Hippocampal formation (tissue), 2 donors: ENCODE measurements around the gene CCDC77.
A peak's percentile ranks its signal among the peaks of the same experiment; 100 is the strongest.

ENCODE experiments used
- DNase-seq, 2 donors: peaks; one replicate each; lab custom pipeline; 2025; lab: John Stamatoyannopoulos, UW

Gene CCDC77

GRCh38 chr12:452667-453210 lies 51.3 kb downstream of the CCDC77 start:
- DNase-seq: no peak

- no peak for DNase-seq
Observed at GRCh38 chr12:454833-455232, 53.4 kb downstream of the CCDC77 start.

- no peak for DNase-seq
Observed at GRCh38 chr12:455821-456220, 54.4 kb downstream of the CCDC77 start.

- DNase-seq: no peak
Observed at GRCh38 chr12:457676-458075, 56.2 kb downstream of the CCDC77 start.

DNA sequence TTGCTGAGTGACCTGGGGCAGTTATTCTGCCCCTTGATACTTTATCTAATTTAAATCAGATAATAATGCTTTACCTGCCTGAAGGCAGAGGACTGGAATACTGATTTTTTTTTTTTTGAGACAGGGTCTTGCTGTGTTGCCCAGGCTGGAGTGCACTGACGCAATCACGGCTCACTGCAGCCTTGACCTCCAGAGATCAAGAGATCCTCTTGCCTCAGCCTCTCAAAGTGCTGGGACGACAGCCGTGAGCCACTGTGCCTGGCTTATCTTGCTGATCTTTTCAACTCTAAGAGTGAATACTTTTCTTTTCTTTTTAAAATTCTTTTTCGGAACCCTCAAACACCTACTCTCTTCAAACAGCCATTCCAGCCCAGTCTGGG lies 57.6 kb downstream of the CCDC77 start:
- DNase-seq: no peak

- DNase-seq: peak in 1 of 2 donors; percentile 11
Observed at GRCh38 chr12:459430-460258, 58.2 kb downstream of the CCDC77 start, which contains the start of gene B4GALNT3. Gene B4GALNT3 (plus strand): TSS chr12:459939. CDS start chr12:460377, 438 bp downstream.

- no peak for DNase-seq
Observed at GRCh38 chr12:460261-461230, 59.1 kb downstream of the CCDC77 start.

- no peak for DNase-seq
Observed at GRCh38 chr12:461425-461824, 60.0 kb downstream of the CCDC77 start.

DNA sequence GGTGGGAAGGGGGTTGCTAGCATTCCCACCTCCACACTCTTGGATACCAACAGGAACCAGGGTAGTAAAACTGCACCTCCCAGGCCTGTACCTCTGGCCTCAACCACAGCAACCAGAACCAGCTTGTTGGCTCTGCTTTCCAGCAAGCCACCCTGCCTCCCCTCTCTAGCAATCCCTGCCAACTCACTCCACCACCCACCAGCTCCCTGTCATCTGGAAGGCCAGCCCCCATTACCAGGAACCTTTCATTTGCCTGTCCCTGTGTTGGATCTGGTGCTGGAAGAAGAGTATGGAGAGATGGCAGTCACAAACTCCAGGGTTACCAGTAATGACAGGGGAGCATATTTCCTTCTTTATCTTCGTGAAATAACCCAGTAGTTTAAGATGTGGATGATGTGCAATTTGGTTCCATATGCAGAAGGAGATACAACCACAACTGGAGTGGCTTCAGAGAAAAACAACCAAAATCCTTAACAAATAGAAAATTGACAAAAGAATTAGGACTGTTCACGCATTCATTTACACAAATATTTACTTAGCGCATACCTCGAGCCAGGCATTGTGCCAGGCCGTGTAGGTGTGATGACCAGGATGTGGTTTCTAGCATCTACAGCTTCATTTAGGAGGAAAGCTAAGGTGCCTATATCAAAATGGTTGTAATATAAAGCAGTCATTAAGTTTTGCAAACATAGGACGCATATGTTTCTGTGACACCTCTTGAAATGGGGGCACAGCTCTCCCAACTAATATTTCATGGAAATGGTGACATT lies 61.7 kb downstream of the CCDC77 start:
- no peak for DNase-seq

DNA sequence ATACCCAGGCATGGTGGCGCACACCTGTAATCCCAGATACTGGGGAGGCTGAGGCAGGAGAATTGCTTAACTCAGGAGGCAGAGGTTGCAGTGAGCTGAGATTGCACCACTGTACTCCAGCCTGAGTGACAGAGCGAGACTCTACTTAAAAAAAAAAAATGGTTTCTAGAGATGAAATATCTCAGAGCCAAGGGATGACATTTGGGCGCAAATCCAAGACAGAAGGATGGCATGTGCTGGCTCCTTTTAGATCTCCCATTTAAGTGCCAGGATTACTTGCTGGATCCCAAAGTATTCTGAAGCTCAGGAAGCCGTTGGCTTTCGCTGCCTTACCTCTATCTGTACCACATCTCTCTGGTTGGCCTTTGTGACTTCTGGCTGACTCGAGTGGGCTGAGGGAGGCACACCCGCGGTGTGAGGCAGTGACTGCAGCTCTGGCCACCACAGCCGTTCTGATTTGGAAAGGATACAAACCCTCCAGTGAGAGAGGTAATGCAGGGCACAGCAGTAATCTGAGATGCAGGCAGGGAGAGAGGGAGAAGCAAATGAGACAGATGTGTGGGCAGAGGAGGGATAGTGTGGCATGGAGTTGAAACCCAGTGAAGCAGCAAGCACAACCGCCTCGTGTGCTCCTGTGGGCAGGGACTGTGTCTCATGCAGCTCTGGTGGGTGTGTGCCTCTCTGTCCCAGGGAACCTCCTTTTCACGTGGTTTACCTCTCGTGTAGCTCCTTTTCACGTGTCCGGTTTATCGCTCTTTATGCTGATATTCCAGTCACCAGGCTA lies 63.2 kb downstream of the CCDC77 start:
- no peak for DNase-seq

DNA sequence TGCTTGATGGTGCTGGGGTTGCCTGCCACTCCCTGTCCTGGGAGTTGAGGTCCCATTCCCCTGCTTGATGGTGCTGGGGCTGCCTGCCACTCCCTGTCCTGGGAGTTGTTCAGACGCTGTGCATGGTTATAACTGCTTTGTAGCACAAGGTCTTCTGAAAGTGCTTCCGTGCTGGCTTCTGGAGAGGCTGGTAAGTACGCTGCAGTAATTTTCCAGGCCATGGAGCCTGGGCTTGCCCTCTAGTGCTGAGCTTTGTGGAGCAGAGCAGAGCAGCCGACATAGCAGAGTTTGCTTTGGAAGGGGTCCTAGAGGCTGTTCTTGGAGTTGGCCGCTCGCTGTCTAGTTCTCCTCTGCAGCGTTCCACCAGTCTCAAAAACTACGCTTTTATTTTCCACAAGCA lies 64.6 kb downstream of the CCDC77 start:
- DNase-seq: no peak

GRCh38 chr12:466762-467161 lies 65.3 kb downstream of the CCDC77 start:
- no peak for DNase-seq

GRCh38 chr12:467591-467990 lies 66.1 kb downstream of the CCDC77 start:
- DNase-seq: no peak

GRCh38 chr12:468671-469389 lies 67.4 kb downstream of the CCDC77 start:
- no peak for DNase-seq

- DNase-seq: no peak
Observed at GRCh38 chr12:470133-470532, 68.7 kb downstream of the CCDC77 start.

GRCh38 chr12:473198-473597 lies 71.8 kb downstream of the CCDC77 start:
- no peak for DNase-seq

GRCh38 chr12:473863-474577 lies 72.6 kb downstream of the CCDC77 start:
- no peak for DNase-seq

GRCh38 chr12:475286-475685 lies 73.8 kb downstream of the CCDC77 start:
- no peak for DNase-seq

GRCh38 chr12:479161-479560 lies 77.7 kb downstream of the CCDC77 start:
- no peak for DNase-seq
